PFSK-1 (cell line): ENCODE measurements around the gene SORCS3.

Experiments
- FOXP2 ChIP-seq: optimal IDR thresholded peaks from 2 replicates; pipeline ENCODE3; 2011; ENCODE audit warnings: borderline replicate concordance, control low read depth, inconsistent platforms; ENCODE audit not compliant: insufficient read depth; ENCODE audit errors: extremely low read length, extremely low read depth
- POLR2AphosphoS5 ChIP-seq: IDR thresholded peaks from 2 replicates; pipeline ENCODE4 v1.6.1; 2012; ENCODE audit warnings: low read depth, mild to moderate bottlenecking, control low read depth, low read length, moderate library complexity
- REST ChIP-seq, 2 experiments: IDR thresholded peaks; 2 replicates each; pipeline versions ENCODE4 v1.6.1 to v1.8.0; 2011 to 2012; ENCODE audit warnings: low read depth in 2 of 2, low read length in 2 of 2, control low read depth in 1 of 2, inconsistent platforms in 1 of 2, mild to moderate bottlenecking in 1 of 2, moderate library complexity in 1 of 2; ENCODE audit not compliant: insufficient read depth in 1 of 2
- SIN3A ChIP-seq: IDR thresholded peaks from 2 replicates; pipeline ENCODE4 v1.6.1; 2012; ENCODE audit warnings: mild to moderate bottlenecking, low read length, moderate library complexity, borderline replicate concordance; ENCODE audit not compliant: insufficient read depth
- TAF1 ChIP-seq: IDR thresholded peaks from 2 replicates; pipeline ENCODE4 v1.6.1; 2012; ENCODE audit warnings: low read length, control low read depth, borderline replicate concordance; ENCODE audit not compliant: insufficient read depth

The SORCS3 gene

GRCh38 chr10:104924101-104924795 is 283.2 kb downstream of the SORCS3 start:
- TF ChIP-seq FOXP2 (no peak), SIN3A (no peak)

GRCh38 chr10:104925232-104925851 is 284.3 kb downstream of the SORCS3 start:
- TF ChIP-seq TAF1 = no peak
- TF ChIP-seq FOXP2 = no peak
- no peak for TF ChIP-seq REST (IDR thresholded peaks at IDR 0.05; ENCODE audit: insufficient read depth in 1 of 2, low read depth in 2 of 2, low read length in 2 of 2)
- TF ChIP-seq SIN3A = no peak
- no peak for TF ChIP-seq POLR2AphosphoS5

GRCh38 chr10:104928734-104929133 is 287.6 kb downstream of the SORCS3 start:
- TF ChIP-seq POLR2AphosphoS5 (no peak), REST (IDR thresholded peaks at IDR 0.05; ENCODE audit: insufficient read depth in 1 of 2, low read depth in 2 of 2, low read length in 2 of 2) (no peak), FOXP2 (no peak), TAF1 (no peak), SIN3A (no peak)

- TF ChIP-seq SIN3A = no peak
- TF ChIP-seq FOXP2 = no peak
- no peak for TF ChIP-seq POLR2AphosphoS5
- TF ChIP-seq TAF1 = no peak
- TF ChIP-seq REST (IDR thresholded peaks at IDR 0.05; ENCODE audit: insufficient read depth in 1 of 2, low read depth in 2 of 2, low read length in 2 of 2) = no peak
Observed at GRCh38 chr10:104931612-104932134, 290.6 kb downstream of the SORCS3 start.

GRCh38 chr10:104935656-104936055 is 294.6 kb downstream of the SORCS3 start:
- TF ChIP-seq REST (IDR thresholded peaks at IDR 0.05; ENCODE audit: insufficient read depth in 1 of 2, low read depth in 2 of 2, low read length in 2 of 2) (no peak), SIN3A (no peak), TAF1 (no peak), FOXP2 (no peak), POLR2AphosphoS5 (no peak)
